Gastrocnemius medialis (tissue), 4 donors: ENCODE data around the gene VSNL1.

Source experiments
- POLR2A ChIP-seq, 2 donors: fragments of 450-650 bp; IDR thresholded peaks; one replicate each; pipeline ENCODE4 v1.6.1; 2017; ENCODE audit warnings: antibody characterized with exemption in 2 of 2, mild to moderate bottlenecking in 2 of 2, moderate library complexity in 2 of 2
- TF ChIP-seq, protein P1 (sequence below), 5 experiments: fragments of 450-650 bp in 3 of 5; fragments of 200-600 bp in 2 of 5; sonication (generic) in 2 of 5; IDR thresholded peaks in 4 of 5; conservative IDR thresholded peaks in 1 of 5; 1 replicate in 4 of 5; 2 replicates in 1 of 5; pipeline ENCODE4 v1.5.1; 2016 to 2019; ENCODE audit warnings: antibody characterized with exemption in 5 of 5, mild to moderate bottlenecking in 3 of 5, moderate library complexity in 3 of 5

DNA sequence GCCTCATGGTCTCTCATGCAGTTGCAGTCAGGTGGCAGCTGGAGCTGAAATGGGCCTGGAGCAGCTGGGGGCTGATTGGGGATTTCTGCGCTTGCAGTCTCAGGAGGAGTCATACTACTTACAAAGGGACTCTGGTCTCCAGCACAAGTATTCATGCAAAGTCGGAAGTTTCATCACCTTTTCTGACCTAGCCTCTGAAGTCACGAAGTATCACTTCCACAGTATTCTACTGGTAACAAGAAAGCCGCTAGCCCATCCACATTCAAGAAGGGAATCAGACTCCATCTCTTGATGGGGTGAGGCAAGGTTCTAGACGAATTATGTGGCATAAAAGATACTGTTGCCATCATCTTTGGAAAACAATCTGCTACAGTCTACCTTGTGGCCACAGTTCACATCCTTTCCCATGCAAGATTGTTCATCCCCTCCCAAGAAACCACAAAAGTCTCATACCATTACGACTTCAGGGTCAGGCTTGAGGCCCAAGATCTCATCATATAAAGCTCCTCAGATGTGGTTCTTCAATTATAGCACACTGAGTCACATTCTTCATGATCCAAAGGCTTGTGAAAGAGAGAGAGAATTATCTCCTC is 117.9 kb downstream of the VSNL1 start:
- TF ChIP-seq, protein P1, sequence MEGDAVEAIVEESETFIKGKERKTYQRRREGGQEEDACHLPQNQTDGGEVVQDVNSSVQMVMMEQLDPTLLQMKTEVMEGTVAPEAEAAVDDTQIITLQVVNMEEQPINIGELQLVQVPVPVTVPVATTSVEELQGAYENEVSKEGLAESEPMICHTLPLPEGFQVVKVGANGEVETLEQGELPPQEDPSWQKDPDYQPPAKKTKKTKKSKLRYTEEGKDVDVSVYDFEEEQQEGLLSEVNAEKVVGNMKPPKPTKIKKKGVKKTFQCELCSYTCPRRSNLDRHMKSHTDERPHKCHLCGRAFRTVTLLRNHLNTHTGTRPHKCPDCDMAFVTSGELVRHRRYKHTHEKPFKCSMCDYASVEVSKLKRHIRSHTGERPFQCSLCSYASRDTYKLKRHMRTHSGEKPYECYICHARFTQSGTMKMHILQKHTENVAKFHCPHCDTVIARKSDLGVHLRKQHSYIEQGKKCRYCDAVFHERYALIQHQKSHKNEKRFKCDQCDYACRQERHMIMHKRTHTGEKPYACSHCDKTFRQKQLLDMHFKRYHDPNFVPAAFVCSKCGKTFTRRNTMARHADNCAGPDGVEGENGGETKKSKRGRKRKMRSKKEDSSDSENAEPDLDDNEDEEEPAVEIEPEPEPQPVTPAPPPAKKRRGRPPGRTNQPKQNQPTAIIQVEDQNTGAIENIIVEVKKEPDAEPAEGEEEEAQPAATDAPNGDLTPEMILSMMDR (IDR thresholded peaks at IDR 0.05 in 4 of 5, conservative IDR thresholded peaks at IDR 0.05 in 1 of 5): no peak
- TF ChIP-seq POLR2A (IDR thresholded peaks at IDR 0.05): no peak
